Endothelial cell of umbilical vein (primary cell): Measurements from ENCODE around the gene TLCD5. TPM values are rescaled to one million over a fixed set of nuclear protein-coding genes. Genes with fewer than 3 reads are reported as not detected.

Source experiments
- BruUV-seq: library from RNA; stranded (reverse); fragments of 400-500 nt; replicated peaks from 2 replicates; lab custom pipeline; 2021; lab: Mats Ljungman, UMichigan
- CTCF ChIA-PET: fragments of 300-600, 350-600 bp; sonication (Branson Sonifier 250); formaldehyde crosslinking; loops from one replicate; lab custom pipeline; 2021; ENCODE audit warnings: antibody characterized with exemption, inconsistent platforms; lab: Charles Lee
- POLR2A ChIA-PET: fragments of 300-600, 350-600 bp; sonication (Branson Sonifier 250); formaldehyde crosslinking; loops from one replicate; lab custom pipeline; 2021; ENCODE audit warnings: antibody characterized with exemption, inconsistent platforms; lab: Charles Lee
- DNase-seq: peaks from one replicate; pipeline ENCODE4 v3.0.0-alpha.2; 2011; ENCODE audit warnings: low read depth, low spot score
- FAIRE-seq: peaks from 2 replicates; lab custom pipeline; 2011; peaks lifted over from hg19 to GRCh38; lab: Jason Lieb, UNC
- H2AFZ ChIP-seq: 2 replicates; pipeline ENCODE4 v1.6.0; 2012; ENCODE audit warnings: low read depth, low read length, control low read depth, inconsistent platforms
- H3K27ac ChIP-seq: 2 replicates; pipeline ENCODE4 v1.5.1; 2011; ENCODE audit warnings: low read depth, mild to moderate bottlenecking, control low read depth, low read length, moderate library complexity; ENCODE audit not compliant: insufficient read depth
- H3K27me3 ChIP-seq, 2 experiments: 2 replicates each; pipeline versions ENCODE4 v1.6.0 to v1.6.1; 2011; ENCODE audit warnings: low read length in 2 of 2, mixed read lengths in 1 of 2; ENCODE audit not compliant: control insufficient read depth in 2 of 2, insufficient read depth in 2 of 2
- H3K36me3 ChIP-seq, 2 experiments: 2 replicates in 1 of 2; 3 replicates in 1 of 2; pipeline ENCODE4 v1.5.1; 2011; ENCODE audit warnings: low read length in 2 of 2, mild to moderate bottlenecking in 1 of 2, moderate library complexity in 1 of 2; ENCODE audit not compliant: control insufficient read depth in 2 of 2, insufficient read depth in 2 of 2; ENCODE audit errors: extremely low read depth in 1 of 2
- H3K4me1 ChIP-seq: 3 replicates; pipeline ENCODE4 v1.5.1; 2011; ENCODE audit warnings: mild to moderate bottlenecking, low read length; ENCODE audit not compliant: control insufficient read depth, insufficient read depth; ENCODE audit errors: extremely low read depth
- H3K4me2 ChIP-seq: 2 replicates; pipeline ENCODE4 v1.6.1; 2011; ENCODE audit warnings: low read length, control low read depth, mixed read lengths; ENCODE audit not compliant: insufficient read depth
- H3K4me3 ChIP-seq, 3 experiments: fragments of 200-600 bp in 1 of 3; sonication (generic), shearing (Covaris generic) in 1 of 3; replicated peaks in 1 of 3; 2 replicates each; pipeline ENCODE4 v1.5.1; 2011 to 2016; ENCODE audit warnings: control low read depth in 3 of 3, low read length in 3 of 3, mild to moderate bottlenecking in 2 of 3, inconsistent platforms in 1 of 3, low read depth in 1 of 3, moderate library complexity in 1 of 3; ENCODE audit not compliant: insufficient read depth in 1 of 3
- H3K79me2 ChIP-seq: 2 replicates; pipeline ENCODE4 v1.6.0; 2012; ENCODE audit warnings: low read length, inconsistent platforms; ENCODE audit not compliant: control insufficient read depth, insufficient read depth
- H3K9ac ChIP-seq: replicated peaks from 2 replicates; pipeline ENCODE3; 2011; ENCODE audit warnings: low read length, control low read depth; ENCODE audit not compliant: insufficient read depth; ENCODE audit errors: extremely low read depth
- H3K9me1 ChIP-seq: replicated peaks from 3 replicates; pipeline ENCODE4 v1.6.0; 2011; ENCODE audit warnings: mild to moderate bottlenecking, low read length; ENCODE audit not compliant: control insufficient read depth, insufficient read depth; ENCODE audit errors: extremely low read depth
- H3K9me3 ChIP-seq: replicated peaks from 2 replicates; pipeline ENCODE4 v1.5.1; 2012; ENCODE audit warnings: low read length, inconsistent platforms; ENCODE audit not compliant: control insufficient read depth, insufficient read depth
- H4K20me1 ChIP-seq: replicated peaks from 2 replicates; pipeline ENCODE3; 2011; ENCODE audit warnings: mild to moderate bottlenecking, low read length; ENCODE audit not compliant: control insufficient read depth, insufficient read depth; ENCODE audit errors: extremely low read depth
- CTCF ChIP-seq, 2 donors: IDR thresholded peaks; 1 replicate in 1 of 2; 2 replicates in 1 of 2; pipeline ENCODE4 v1.5.1; 2011; ENCODE audit warnings: low read length in 2 of 2, mild to moderate bottlenecking in 2 of 2, moderate library complexity in 2 of 2, control low read depth in 1 of 2, inconsistent platforms in 1 of 2, low read depth in 1 of 2; ENCODE audit not compliant: insufficient read depth in 1 of 2; ENCODE audit errors: extremely low read depth in 1 of 2
- EZH2 ChIP-seq: IDR thresholded peaks from 2 replicates; pipeline ENCODE4 v1.6.1; 2012; ENCODE audit warnings: borderline replicate concordance, low read depth, mild to moderate bottlenecking, moderate library complexity, low read length, inconsistent platforms; ENCODE audit not compliant: severe bottlenecking
- FOS ChIP-seq: IDR thresholded peaks from 2 replicates; pipeline ENCODE4 v1.6.1; 2011; ENCODE audit warnings: mild to moderate bottlenecking, low read length, moderate library complexity, borderline replicate concordance; ENCODE audit not compliant: insufficient read depth
- GATA2 ChIP-seq: IDR thresholded peaks from 2 replicates; pipeline ENCODE4 v1.7.0; 2011; ENCODE audit warnings: low read depth, mild to moderate bottlenecking, moderate library complexity, mixed read lengths, low read length; ENCODE audit not compliant: insufficient read length, insufficient read depth
- JUN ChIP-seq: IDR thresholded peaks from 2 replicates; pipeline ENCODE4 v1.6.1; 2011; ENCODE audit warnings: borderline replicate concordance, low read depth; ENCODE audit not compliant: insufficient read length, insufficient read depth
- MYC ChIP-seq: IDR thresholded peaks from one replicate; pipeline ENCODE4 v1.6.1; 2011; ENCODE audit warnings: mild to moderate bottlenecking, low read depth, low read length
- POLR2A ChIP-seq: IDR thresholded peaks from 2 replicates; pipeline ENCODE4 v1.6.1; 2012; ENCODE audit warnings: low read depth, mild to moderate bottlenecking, control low read depth, low read length
- POLR2AphosphoS5 ChIP-seq: IDR thresholded peaks from 2 replicates; pipeline ENCODE4 v1.6.1; 2012; ENCODE audit warnings: low read depth, mild to moderate bottlenecking, control low read depth, low read length, moderate library complexity; ENCODE audit not compliant: insufficient read depth
- dilution Hi-C: fragments of 300-500 bp; cut with MboI; formaldehyde crosslinking; loops from one replicate; pipeline ENCODE4 v1.15.0; 2019; ENCODE audit warnings: low sequenced_read_pairs; ENCODE audit not compliant: extremely low pct_ligation_motif_present
- intact Hi-C: fragments of 100-400 bp; cut with micrococcal nuclease; formaldehyde crosslinking; loops from one replicate; pipeline ENCODE4 v1.10.0; 2022
- polyA plus RNA-seq, 4 experiments: library from polyadenylated mRNA; depleted of rRNA in 3 of 4; stranded (reverse) in 3 of 4; unstranded in 1 of 4; fragments of >200 nt; gene quantifications; 2 replicates each; pipeline versions ENCODE4 v1.2.1 to v1.2.3, GENCODE V29; 2011 to 2012; ENCODE audit warnings: missing spikeins in 1 of 4
- total RNA-seq: library from RNA; stranded (reverse); gene quantifications from 2 replicates; pipeline ENCODE4 v1.2.3, GENCODE V29; 2021
- TF ChIP-seq, protein P1 (sequence below): IDR thresholded peaks from 2 replicates; pipeline ENCODE4 v1.6.1; 2011; ENCODE audit not compliant: insufficient read depth, insufficient read length

Gene TLCD5
- total and polyA plus RNA-seq, 2 donors (not counting 3 experiments of a cell fraction or from before 2014, with no cell fraction given), result 6.3 to 9.7 TPM

DNA sequence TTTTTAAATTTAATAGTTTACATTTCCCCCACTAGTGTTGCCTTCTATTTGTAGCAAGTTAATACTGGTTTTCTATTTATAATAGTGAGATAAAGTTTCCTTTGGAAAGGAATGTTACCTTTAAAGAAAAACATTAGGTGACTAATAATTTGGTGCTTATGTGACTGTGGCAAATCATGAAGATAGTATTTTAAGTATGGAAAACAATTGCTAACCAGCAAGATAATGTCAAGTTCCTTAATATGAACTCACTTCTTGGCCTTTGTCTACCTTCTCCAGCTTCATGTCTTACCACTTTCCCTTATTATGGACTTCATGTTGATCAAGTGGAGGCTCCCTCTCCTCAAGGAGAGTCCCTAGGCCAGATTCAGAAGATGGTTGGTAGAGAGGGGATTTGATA lies 38.3 kb downstream of the TLCD5 start:
- H3K4me2 ChIP-seq, result no peak overlapping the region
- DNase-seq (no peak), FAIRE-seq (no peak)
- no peak overlapping the region for H2AFZ ChIP-seq
- no peaks in the 10 kb centered on the region for H3K9me3 ChIP-seq
- H3K4me3 ChIP-seq, result no peak overlapping the region
- H3K27me3 ChIP-seq, result no peaks in the 10 kb centered on the region
- H3K4me1 ChIP-seq, result peaks cover 13% of the 10 kb centered on the region
- H3K27ac ChIP-seq, result no peak overlapping the region
- no peak for TF ChIP-seq POLR2A
- TF ChIP-seq MYC, result no peak
- TF ChIP-seq, protein P1, sequence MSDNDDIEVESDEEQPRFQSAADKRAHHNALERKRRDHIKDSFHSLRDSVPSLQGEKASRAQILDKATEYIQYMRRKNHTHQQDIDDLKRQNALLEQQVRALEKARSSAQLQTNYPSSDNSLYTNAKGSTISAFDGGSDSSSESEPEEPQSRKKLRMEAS, result no peak
- no peak for TF ChIP-seq GATA2
- no peak for TF ChIP-seq FOS
- TF ChIP-seq JUN, result no peak
- TF ChIP-seq EZH2, result no peak
- TF ChIP-seq POLR2AphosphoS5, result no peak
- CTCF ChIA-PET, result interaction anchor here (2.9 kb wide), 1 partner anchor 16 kb away, joined by 8 read pairs; no protein-coding TSS in a partner anchor
- H3K9me1 ChIP-seq, result no peaks in the 10 kb centered on the region
- H3K9ac ChIP-seq, result no peak overlapping the region
- intact Hi-C loops, result no loop called here
- dilution Hi-C loops, result no loop called here
- POLR2A ChIA-PET, result no interaction called here
- no TSS peak for BruUV-seq
- peaks cover 92% of the 10 kb centered on the region for H3K79me2 ChIP-seq
- no peaks in the 10 kb centered on the region for H3K36me3 ChIP-seq
- peaks cover 10% of the 10 kb centered on the region for H4K20me1 ChIP-seq

- Histone ChIP-seq H3K27ac (no peak overlapping the region), H3K27me3 (no peaks in the 10 kb centered on the region), H3K9me3 (no peaks in the 10 kb centered on the region), H3K4me3 (no peak overlapping the region), H4K20me1 (peaks cover 12% of the 10 kb centered on the region), H3K9me1 (no peaks in the 10 kb centered on the region), H3K4me1 (peaks cover 15% of the 10 kb centered on the region), H3K4me2 (no peak overlapping the region), H3K9ac (no peak overlapping the region), H3K36me3 (no peaks in the 10 kb centered on the region), H3K79me2 (peaks cover 90% of the 10 kb centered on the region), H2AFZ (no peak overlapping the region)
- BruUV-seq, result no TSS peak
- intact Hi-C loops, result no loop called here
- TF ChIP-seq POLR2AphosphoS5 (no peak), CTCF (IDR thresholded peaks at IDR 0.05; ENCODE audit: extremely low read depth in 1 of 2, insufficient read depth in 1 of 2, low read depth in 1 of 2, low read length in 2 of 2) (no peak), EZH2 (no peak), MYC (no peak), POLR2A (no peak), GATA2 (no peak), JUN (no peak)
- TF ChIP-seq, protein P1, result no peak
- no peak for FAIRE-seq
- ChIA-PET POLR2A (no interaction called here), CTCF (no interaction called here)
- no peak for DNase-seq
- dilution Hi-C loops, result no loop called here
Observed at GRCh38 chr11:120365512-120365911, 40.4 kb downstream of the TLCD5 start.
